Measurements from ENCODE around the gene CNTNAP5.

The CNTNAP5 gene

GRCh38 chr2:124485659-124486058 is 460.6 kb downstream of the CNTNAP5 start:
- no peak for DNase-seq

- no peak for DNase-seq
Measured at GRCh38 chr2:124489686-124490085, 464.6 kb downstream of the CNTNAP5 start.

GRCh38 chr2:124501575-124502152 is 476.6 kb downstream of the CNTNAP5 start:
- DNase-seq, result no peak

GRCh38 chr2:124514236-124514635 is 489.1 kb downstream of the CNTNAP5 start:
- DNase-seq, result no peak

- no peak for DNase-seq
Measured at GRCh38 chr2:124520953-124521352, 495.9 kb downstream of the CNTNAP5 start.

GRCh38 chr2:124523096-124523495 is 498.0 kb downstream of the CNTNAP5 start:
- DNase-seq, result no peak

GRCh38 chr2:124524155-124524915 is 499.2 kb downstream of the CNTNAP5 start:
- DNase-seq, result no peak

- no peak for DNase-seq
Measured at GRCh38 chr2:124526221-124526620, 501.1 kb downstream of the CNTNAP5 start.

GRCh38 chr2:124530203-124530602 is 505.1 kb downstream of the CNTNAP5 start:
- DNase-seq, result no peak

- no peak for DNase-seq
Measured at GRCh38 chr2:124533226-124533954, 508.3 kb downstream of the CNTNAP5 start.

GRCh38 chr2:124534028-124534427 is 508.9 kb downstream of the CNTNAP5 start:
- no peak for DNase-seq

- no peak for DNase-seq
Measured at GRCh38 chr2:124535816-124536215, 510.7 kb downstream of the CNTNAP5 start.

GRCh38 chr2:124536591-124536990 is 511.5 kb downstream of the CNTNAP5 start:
- DNase-seq, result no peak

- DNase-seq, result no peak
Measured at GRCh38 chr2:124538549-124538948, 513.5 kb downstream of the CNTNAP5 start.

- DNase-seq, result no peak
Measured at GRCh38 chr2:124540805-124541204, 515.7 kb downstream of the CNTNAP5 start.

GRCh38 chr2:124542932-124543640 is 518.0 kb downstream of the CNTNAP5 start:
- no peak for DNase-seq

- no peak for DNase-seq
Measured at GRCh38 chr2:124547700-124548099, 522.6 kb downstream of the CNTNAP5 start.

GRCh38 chr2:124558277-124558905 is 533.3 kb downstream of the CNTNAP5 start:
- no peak for DNase-seq

GRCh38 chr2:124559236-124559635 is 534.1 kb downstream of the CNTNAP5 start:
- DNase-seq, result no peak

GRCh38 chr2:124560592-124561112 is 535.6 kb downstream of the CNTNAP5 start:
- no peak for DNase-seq

GRCh38 chr2:124561486-124561885 is 536.4 kb downstream of the CNTNAP5 start:
- DNase-seq, result no peak

- DNase-seq, result no peak
Measured at GRCh38 chr2:124563426-124563825, 538.3 kb downstream of the CNTNAP5 start.

Measured in GDM1 (cell line).